Measurements from ENCODE around the gene EPM2A. TPM values are rescaled to one million over a fixed set of nuclear protein-coding genes. Genes with fewer than 3 reads are reported as not detected.

Gene EPM2A
- total RNA-seq, 1 experiment from 2014 or later: 6.4 TPM

GRCh38 chr6:145620088-145620487 lies 115.2 kb downstream of the EPM2A start:
- H3K79me2 ChIP-seq (ENCODE audit: insufficient read depth, low read length): no peaks in the 10 kb centered on the region
- no peaks in the 10 kb centered on the region for H3K9me3 ChIP-seq (ENCODE audit: control insufficient read depth in 1 of 2, insufficient read depth in 1 of 2, low read depth in 1 of 2, low read length in 2 of 2)
- no peak overlapping the region for H2AFZ ChIP-seq (ENCODE audit: low read depth, low read length, poor library complexity, severe bottlenecking)
- ChIA-PET CTCF (no interaction called here), RAD21 (ENCODE audit: low non-redundant PET in 1 of 2, low total read pairs in 2 of 2, uncharacterized antibody in 2 of 2, unreplicated experiment in 2 of 2) (no interaction called here), POLR2A (no interaction called here)
- no peaks in the 10 kb centered on the region for H3K27me3 ChIP-seq (ENCODE audit: insufficient read depth, low read length)
- H3K4me2 ChIP-seq (ENCODE audit: low read length): no peak overlapping the region
- no peak for ATAC-seq
- H3K27ac ChIP-seq (ENCODE audit: low read depth, low read length): no peak overlapping the region
- TF ChIP-seq EZH2 (IDR thresholded peaks at IDR 0.05): no peak
- no peaks in the 10 kb centered on the region for H3K4me1 ChIP-seq (ENCODE audit: control insufficient read depth in 1 of 2, insufficient read depth in 2 of 2, low read length in 2 of 2)
- H3K9ac ChIP-seq (ENCODE audit: low read length): no peak overlapping the region
- H3K9me2 ChIP-seq (ENCODE audit: insufficient read depth): no peaks in the 10 kb centered on the region
- H3K4me3 ChIP-seq (replicated peaks in 1 of 2; ENCODE audit: low read depth in 1 of 2, low read length in 2 of 2): no peak overlapping the region
- H3K36me3 ChIP-seq (ENCODE audit: control insufficient read depth in 1 of 2, insufficient read depth in 2 of 2, low read length in 2 of 2): no peaks in the 10 kb centered on the region
- intact Hi-C loops (cut with micrococcal nuclease): no loop called here
- no TSS peak for BruUV-seq (replicated peaks)
- no peak for DNase-seq (ENCODE audit: low read depth, low spot score)
- H4K20me1 ChIP-seq (ENCODE audit: insufficient read depth): no peaks in the 10 kb centered on the region

DNA sequence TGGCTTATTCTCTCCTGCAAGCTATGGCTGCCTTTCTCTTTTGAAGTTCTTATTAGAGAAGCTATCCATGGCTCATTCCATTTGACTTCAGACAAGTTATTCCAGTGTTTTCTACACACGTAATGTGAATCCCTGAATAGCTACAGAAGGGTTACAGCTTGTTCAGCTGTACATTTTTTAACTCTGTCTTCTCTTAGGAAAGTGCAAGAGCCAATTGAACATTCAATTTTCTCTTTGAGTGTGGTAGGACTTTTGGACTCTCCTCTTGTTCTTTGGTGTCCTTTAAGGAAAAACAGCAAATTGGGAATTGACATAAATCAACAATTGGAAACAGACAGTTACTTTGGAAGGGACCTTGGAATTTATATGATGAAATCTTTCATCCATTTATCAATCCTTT lies 125.8 kb downstream of the EPM2A start:
- CTCF ChIA-PET: no interaction called here
- no peaks in the 10 kb centered on the region for H3K27me3 ChIP-seq (ENCODE audit: insufficient read depth, low read length)
- BruUV-seq (replicated peaks): no TSS peak

More for the DNA sequence above, 125.8 kb downstream of the EPM2A start:
- ChIA-PET RAD21 (ENCODE audit: low non-redundant PET in 1 of 2, low total read pairs in 2 of 2, uncharacterized antibody in 2 of 2, unreplicated experiment in 2 of 2) (no interaction called here), POLR2A (no interaction called here)
- TF ChIP-seq ZNF274 (IDR thresholded peaks at IDR 0.05; ENCODE audit: low read depth, low read length): no peak
- TF ChIP-seq EZH2 (IDR thresholded peaks at IDR 0.05): no peak
- no peak for TF ChIP-seq EGR1 (IDR thresholded peaks at IDR 0.05; ENCODE audit: low read depth)
- TF ChIP-seq CEBPB (IDR thresholded peaks at IDR 0.05; ENCODE audit: low read depth): no peak
- no peak for TF ChIP-seq JUND (IDR thresholded peaks at IDR 0.05)
- no peak for TF ChIP-seq FOSL1 (IDR thresholded peaks at IDR 0.05; ENCODE audit: low read depth)
- TF ChIP-seq CTCF (IDR thresholded peaks at IDR 0.05 in 2 of 3, conservative IDR thresholded peaks at IDR 0.05 in 1 of 3; ENCODE audit: borderline replicate concordance in 1 of 3, insufficient read depth in 1 of 3, low read depth in 2 of 3, low read length in 2 of 3): no peak
- TF ChIP-seq EZH2phosphoT487 (IDR thresholded peaks at IDR 0.05; ENCODE audit: borderline replicate concordance): no peak
- no peak for TF ChIP-seq CBX3 (IDR thresholded peaks at IDR 0.05; ENCODE audit: low read depth)
- TF ChIP-seq RAD21 (IDR thresholded peaks at IDR 0.05; ENCODE audit: low read depth): no peak
- TF ChIP-seq, protein P1, sequence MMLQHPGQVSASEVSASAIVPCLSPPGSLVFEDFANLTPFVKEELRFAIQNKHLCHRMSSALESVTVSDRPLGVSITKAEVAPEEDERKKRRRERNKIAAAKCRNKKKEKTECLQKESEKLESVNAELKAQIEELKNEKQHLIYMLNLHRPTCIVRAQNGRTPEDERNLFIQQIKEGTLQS (IDR thresholded peaks at IDR 0.05): no peak
- no peak for TF ChIP-seq ELF1 (IDR thresholded peaks at IDR 0.05; ENCODE audit: borderline replicate concordance, low read depth)
- TF ChIP-seq, protein P2, sequence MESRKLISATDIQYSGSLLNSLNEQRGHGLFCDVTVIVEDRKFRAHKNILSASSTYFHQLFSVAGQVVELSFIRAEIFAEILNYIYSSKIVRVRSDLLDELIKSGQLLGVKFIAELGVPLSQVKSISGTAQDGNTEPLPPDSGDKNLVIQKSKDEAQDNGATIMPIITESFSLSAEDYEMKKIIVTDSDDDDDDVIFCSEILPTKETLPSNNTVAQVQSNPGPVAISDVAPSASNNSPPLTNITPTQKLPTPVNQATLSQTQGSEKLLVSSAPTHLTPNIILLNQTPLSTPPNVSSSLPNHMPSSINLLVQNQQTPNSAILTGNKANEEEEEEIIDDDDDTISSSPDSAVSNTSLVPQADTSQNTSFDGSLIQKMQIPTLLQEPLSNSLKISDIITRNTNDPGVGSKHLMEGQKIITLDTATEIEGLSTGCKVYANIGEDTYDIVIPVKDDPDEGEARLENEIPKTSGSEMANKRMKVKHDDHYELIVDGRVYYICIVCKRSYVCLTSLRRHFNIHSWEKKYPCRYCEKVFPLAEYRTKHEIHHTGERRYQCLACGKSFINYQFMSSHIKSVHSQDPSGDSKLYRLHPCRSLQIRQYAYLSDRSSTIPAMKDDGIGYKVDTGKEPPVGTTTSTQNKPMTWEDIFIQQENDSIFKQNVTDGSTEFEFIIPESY (IDR thresholded peaks at IDR 0.05; ENCODE audit: extremely low read depth, insufficient replicate concordance, low read length): no peak
- TF ChIP-seq ZFX (IDR thresholded peaks at IDR 0.05): no peak
- no peak for TF ChIP-seq TCF7L2 (IDR thresholded peaks at IDR 0.05; ENCODE audit: borderline replicate concordance, extremely low read depth, insufficient read depth, insufficient read length)
- no peak for TF ChIP-seq POLR2A (IDR thresholded peaks at IDR 0.05; ENCODE audit: borderline replicate concordance, extremely low read depth, insufficient read depth, insufficient read length)
- TF ChIP-seq SRF (IDR thresholded peaks at IDR 0.05; ENCODE audit: low read depth): no peak
- no peak for TF ChIP-seq SIN3A (IDR thresholded peaks at IDR 0.05; ENCODE audit: low read depth)
- no peaks in the 10 kb centered on the region for H3K79me2 ChIP-seq (ENCODE audit: insufficient read depth, low read length)
- no peak overlapping the region for H3K9ac ChIP-seq (ENCODE audit: low read length)
- no peak overlapping the region for H3K27ac ChIP-seq (ENCODE audit: low read depth, low read length)
- ATAC-seq (no peak), DNase-seq (ENCODE audit: low read depth, low spot score) (no peak)
- no peaks in the 10 kb centered on the region for H3K36me3 ChIP-seq (ENCODE audit: control insufficient read depth in 1 of 2, insufficient read depth in 2 of 2, low read length in 2 of 2)
- no peak overlapping the region for H2AFZ ChIP-seq (ENCODE audit: low read depth, low read length, poor library complexity, severe bottlenecking)
- H3K9me3 ChIP-seq (ENCODE audit: control insufficient read depth in 1 of 2, insufficient read depth in 1 of 2, low read depth in 1 of 2, low read length in 2 of 2): no peaks in the 10 kb centered on the region
- no peaks in the 10 kb centered on the region for H3K4me1 ChIP-seq (ENCODE audit: control insufficient read depth in 1 of 2, insufficient read depth in 2 of 2, low read length in 2 of 2)
- no peak overlapping the region for H3K4me2 ChIP-seq (ENCODE audit: low read length)
- intact Hi-C loops (cut with micrococcal nuclease): no loop called here
- H4K20me1 ChIP-seq (ENCODE audit: insufficient read depth): no peaks in the 10 kb centered on the region
- no peak overlapping the region for H3K4me3 ChIP-seq (replicated peaks in 1 of 2; ENCODE audit: low read depth in 1 of 2, low read length in 2 of 2)
- H3K9me2 ChIP-seq (ENCODE audit: insufficient read depth): no peaks in the 10 kb centered on the region
